ENCODE results near the gene CREBBP. TPM values are rescaled to one million over a fixed set of nuclear protein-coding genes. Genes with fewer than 3 reads are reported as not detected.

Gene CREBBP
- total and polyA plus RNA-seq, 4 donors: 16.0 to 155 (median 36.1) TPM

DNA sequence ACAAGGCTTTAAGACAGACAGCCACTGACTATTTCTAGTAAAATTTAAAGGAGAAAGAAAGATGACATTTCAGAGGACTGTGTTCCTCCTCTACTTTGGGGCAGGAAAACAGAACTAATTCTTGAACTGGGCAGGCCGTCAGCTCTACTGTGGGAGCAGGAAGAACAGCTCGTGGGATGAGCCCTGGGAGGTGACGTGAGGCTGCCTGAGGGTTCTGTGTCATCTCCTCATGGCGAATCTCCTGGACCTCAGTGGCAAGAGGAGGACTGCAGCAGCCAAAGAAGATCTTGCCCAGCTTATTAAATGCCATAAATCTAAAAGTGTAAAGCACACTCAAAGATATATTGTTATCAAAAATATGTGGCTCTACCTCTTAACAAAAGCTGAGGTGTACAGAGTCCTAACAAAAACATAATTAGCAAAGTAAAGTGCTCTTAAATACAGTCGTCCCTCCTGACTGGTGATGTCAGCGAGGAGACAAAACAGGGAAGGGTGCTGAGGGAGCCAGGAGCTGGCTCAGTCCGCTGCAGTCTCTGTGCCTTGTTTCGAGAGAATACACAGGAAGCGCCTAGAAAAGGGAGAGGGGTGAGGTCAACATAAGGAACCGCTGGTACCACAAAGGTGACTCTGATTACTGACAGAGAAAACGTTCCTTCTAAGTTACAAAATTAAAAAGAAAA, 58.0 kb downstream of the CREBBP start:
- peak overlapping the region in 1 of 2 donors; percentile 24 for H3K27ac ChIP-seq (ENCODE audit: low read depth in 1 of 2, low read length in 1 of 2)
- H3K9ac ChIP-seq (ENCODE audit: insufficient read depth in 1 of 2, low read length in 2 of 2): no peak overlapping the region
- peaks cover 34 to 53% (median 35%) of the 10 kb centered on the region in 5 donors for H3K4me1 ChIP-seq (ENCODE audit: control insufficient read depth in 5 of 5, insufficient read depth in 5 of 5, low read length in 5 of 5)
- 38 to 47% methylated on average over 11 of the region's 11 CpGs for WGBS, 2 donors
- no peaks in the 10 kb centered on the region for H3K27me3 ChIP-seq (ENCODE audit: control insufficient read depth in 3 of 3, insufficient read depth in 3 of 3, low read length in 2 of 3)
- ATAC-seq (ENCODE audit: insufficient read depth, low FRiP score): no peak
- DNase-seq: no peak
- no peaks in the 10 kb centered on the region for H3K9me3 ChIP-seq (ENCODE audit: control insufficient read depth in 4 of 4, insufficient read depth in 3 of 4, low read length in 3 of 4)
- H3K4me3 ChIP-seq: no peak overlapping the region
- TF ChIP-seq, protein P1, sequence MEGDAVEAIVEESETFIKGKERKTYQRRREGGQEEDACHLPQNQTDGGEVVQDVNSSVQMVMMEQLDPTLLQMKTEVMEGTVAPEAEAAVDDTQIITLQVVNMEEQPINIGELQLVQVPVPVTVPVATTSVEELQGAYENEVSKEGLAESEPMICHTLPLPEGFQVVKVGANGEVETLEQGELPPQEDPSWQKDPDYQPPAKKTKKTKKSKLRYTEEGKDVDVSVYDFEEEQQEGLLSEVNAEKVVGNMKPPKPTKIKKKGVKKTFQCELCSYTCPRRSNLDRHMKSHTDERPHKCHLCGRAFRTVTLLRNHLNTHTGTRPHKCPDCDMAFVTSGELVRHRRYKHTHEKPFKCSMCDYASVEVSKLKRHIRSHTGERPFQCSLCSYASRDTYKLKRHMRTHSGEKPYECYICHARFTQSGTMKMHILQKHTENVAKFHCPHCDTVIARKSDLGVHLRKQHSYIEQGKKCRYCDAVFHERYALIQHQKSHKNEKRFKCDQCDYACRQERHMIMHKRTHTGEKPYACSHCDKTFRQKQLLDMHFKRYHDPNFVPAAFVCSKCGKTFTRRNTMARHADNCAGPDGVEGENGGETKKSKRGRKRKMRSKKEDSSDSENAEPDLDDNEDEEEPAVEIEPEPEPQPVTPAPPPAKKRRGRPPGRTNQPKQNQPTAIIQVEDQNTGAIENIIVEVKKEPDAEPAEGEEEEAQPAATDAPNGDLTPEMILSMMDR (IDR thresholded peaks at IDR 0.05; ENCODE audit: control extremely low read depth, extremely low read depth): no peak
- no peaks in the 10 kb centered on the region for H3K36me3 ChIP-seq (ENCODE audit: control insufficient read depth in 4 of 4, insufficient read depth in 4 of 4, low read length in 4 of 4)

DNA sequence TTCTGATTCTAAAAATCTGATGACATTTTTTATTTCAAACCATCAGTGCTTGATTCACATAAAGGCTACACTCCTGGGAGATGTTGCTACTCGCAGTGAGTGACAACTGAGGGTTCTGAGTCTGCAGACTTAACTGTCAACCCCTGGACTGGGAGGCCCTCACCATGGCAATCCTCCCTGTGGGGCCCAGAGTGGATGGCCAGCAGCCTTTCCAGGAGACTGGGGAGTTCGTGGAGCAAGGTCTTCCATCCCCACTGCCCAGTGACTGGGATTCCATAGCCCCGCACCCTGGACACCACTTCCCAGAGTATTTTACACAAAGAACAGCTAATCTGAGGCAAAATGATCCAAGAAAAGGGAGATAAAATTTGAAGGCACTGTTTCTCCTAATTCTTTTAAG, 59.3 kb downstream of the CREBBP start:
- Histone ChIP-seq H3K4me3 (no peak overlapping the region), H3K27me3 (ENCODE audit: control insufficient read depth in 3 of 3, insufficient read depth in 3 of 3, low read length in 2 of 3) (no peaks in the 10 kb centered on the region), H3K4me1 (ENCODE audit: control insufficient read depth in 5 of 5, insufficient read depth in 5 of 5, low read length in 5 of 5) (peaks cover 34 to 58% (median 41%) of the 10 kb centered on the region in 5 donors), H3K27ac (ENCODE audit: low read depth in 1 of 2, low read length in 1 of 2) (no peak overlapping the region), H3K36me3 (ENCODE audit: control insufficient read depth in 4 of 4, insufficient read depth in 4 of 4, low read length in 4 of 4) (no peaks in the 10 kb centered on the region), H3K9me3 (ENCODE audit: control insufficient read depth in 4 of 4, insufficient read depth in 3 of 4, low read length in 3 of 4) (no peaks in the 10 kb centered on the region), H3K9ac (ENCODE audit: insufficient read depth in 1 of 2, low read length in 2 of 2) (no peak overlapping the region)
- WGBS, 2 donors: 90 to 98% methylated on average over 3 of the region's 3 CpGs
- TF ChIP-seq, protein P1 (IDR thresholded peaks at IDR 0.05; ENCODE audit: control extremely low read depth, extremely low read depth): no peak
- no peak for ATAC-seq (ENCODE audit: insufficient read depth, low FRiP score)
- DNase-seq: no peak

DNA sequence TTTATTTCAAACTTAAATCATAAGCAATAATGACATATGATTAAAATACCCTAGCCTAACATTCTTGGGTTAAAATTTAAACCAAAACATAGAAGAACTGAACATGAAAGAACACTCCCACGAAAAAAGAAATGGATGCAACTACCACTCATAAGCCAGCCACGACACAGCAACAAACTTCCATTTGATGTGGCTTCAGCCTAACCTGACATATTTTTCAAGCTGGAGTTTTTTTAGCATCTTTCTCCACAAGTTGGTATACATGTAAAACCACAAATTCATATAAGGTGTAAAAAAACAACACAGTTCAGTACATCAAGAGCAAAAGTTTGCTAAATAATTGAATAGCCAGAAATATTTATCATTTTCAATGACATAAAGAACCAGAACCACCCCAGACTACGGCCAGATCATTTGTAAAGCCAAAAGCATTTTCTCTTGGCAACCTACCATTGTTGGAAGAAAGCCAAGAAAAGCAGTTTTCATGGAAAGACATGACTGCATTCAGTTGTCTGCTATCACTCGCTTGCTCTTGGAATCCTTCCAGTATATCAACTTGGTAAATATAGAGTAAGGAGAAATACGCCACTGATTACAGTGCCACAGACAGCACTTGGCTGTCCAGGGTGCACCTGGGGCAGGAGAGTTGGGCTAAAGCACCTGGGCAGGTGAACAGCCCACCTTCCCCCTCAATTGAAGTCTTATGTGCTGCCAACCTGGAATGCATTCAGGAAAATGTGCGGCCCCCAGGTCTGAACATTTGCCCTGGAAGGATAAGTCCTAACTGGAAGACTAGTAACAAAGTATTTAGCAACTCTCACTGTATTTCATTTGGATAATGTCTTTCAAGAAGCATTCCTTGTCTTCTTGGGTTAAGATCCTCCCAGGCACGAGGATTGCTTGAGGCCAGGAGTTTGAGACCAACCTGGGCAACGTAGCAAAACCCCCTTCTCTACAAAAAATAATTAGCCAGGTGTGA, 60.5 kb downstream of the CREBBP start:
- no peaks in the 10 kb centered on the region for H3K27me3 ChIP-seq (ENCODE audit: control insufficient read depth in 3 of 3, insufficient read depth in 3 of 3, low read length in 2 of 3)
- no peak overlapping the region for H3K9ac ChIP-seq (ENCODE audit: insufficient read depth in 1 of 2, low read length in 2 of 2)
- H3K4me3 ChIP-seq: no peak overlapping the region
- 39 to 64% methylated on average over 8 of the region's 8 CpGs for WGBS, 2 donors
- TF ChIP-seq, protein P1 (IDR thresholded peaks at IDR 0.05; ENCODE audit: control extremely low read depth, extremely low read depth): no peak
- H3K36me3 ChIP-seq (ENCODE audit: control insufficient read depth in 4 of 4, insufficient read depth in 4 of 4, low read length in 4 of 4): no peaks in the 10 kb centered on the region
- DNase-seq (peak; percentile 58 to 96 (median 96)), ATAC-seq (ENCODE audit: insufficient read depth, low FRiP score) (no peak)
- no peaks in the 10 kb centered on the region for H3K9me3 ChIP-seq (ENCODE audit: control insufficient read depth in 4 of 4, insufficient read depth in 3 of 4, low read length in 3 of 4)
- peak overlapping the region in 1 of 2 donors; percentile 32 for H3K27ac ChIP-seq (ENCODE audit: low read depth in 1 of 2, low read length in 1 of 2)
- peaks cover 29 to 58% (median 41%) of the 10 kb centered on the region in 5 donors for H3K4me1 ChIP-seq (ENCODE audit: control insufficient read depth in 5 of 5, insufficient read depth in 5 of 5, low read length in 5 of 5)

Data from lung (tissue), 12 donors.